ENCODE results near the gene RAPGEFL1.
"Not testable (repeated sequence)": the region's sequence is repeated elsewhere in the genome, so short reads cannot be mapped to it uniquely, and the experiment has no call there.

The RAPGEFL1 gene

DNA sequence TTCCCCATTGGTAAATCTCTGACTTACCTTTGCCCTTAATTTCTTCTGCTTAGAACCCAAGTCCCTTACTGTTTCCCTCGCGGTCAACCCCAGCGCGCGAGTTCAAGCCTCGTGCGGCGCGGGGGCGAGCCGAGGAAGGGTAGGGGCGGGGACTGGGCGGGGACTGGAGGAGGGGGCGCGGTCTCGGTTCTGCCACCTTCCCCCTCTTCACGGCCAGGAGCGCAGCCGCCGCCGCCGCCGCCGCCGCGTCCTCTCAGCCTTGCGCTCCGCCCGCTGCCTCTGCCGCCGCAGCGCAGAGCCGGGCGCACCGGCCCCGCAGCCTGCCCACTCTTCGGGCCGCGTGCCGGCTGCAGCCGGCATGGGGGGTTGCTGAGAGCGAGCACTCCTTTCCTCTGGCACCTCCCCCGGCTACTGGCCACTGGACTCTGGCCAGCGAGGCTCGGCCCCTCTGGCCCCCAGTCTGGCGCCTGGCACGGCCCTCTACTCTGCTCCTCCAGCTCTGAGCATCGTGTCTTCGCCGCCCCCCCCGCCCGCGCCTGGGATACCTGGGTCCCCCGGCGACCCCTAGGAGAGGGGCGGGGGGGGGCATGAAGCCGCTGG lies at the start of gene RAPGEFL1:
Gene RAPGEFL1 (plus strand): TSS at position 196 of the 600 bp plus-strand sequence. CDS start 392 bp downstream, at position 588.
- DNase-seq = peak in 36 of 56 donors; percentile 13 to 59 (median 38)

- no peak for DNase-seq
These were observed 47.8 kb upstream of the RAPGEFL1 start for GRCh38 chr17:40129498-40129897.

- peak in 3 of 56 donors; percentile 1 to 25 (median 3) for DNase-seq
These were observed 46.8 kb upstream of the RAPGEFL1 start for GRCh38 chr17:40130352-40131042.

- DNase-seq = no peak
These were observed 43.1 kb upstream of the RAPGEFL1 start for GRCh38 chr17:40134184-40134583.

GRCh38 chr17:40135817-40136216 lies 41.5 kb upstream of the RAPGEFL1 start:
- DNase-seq = no peak

DNA sequence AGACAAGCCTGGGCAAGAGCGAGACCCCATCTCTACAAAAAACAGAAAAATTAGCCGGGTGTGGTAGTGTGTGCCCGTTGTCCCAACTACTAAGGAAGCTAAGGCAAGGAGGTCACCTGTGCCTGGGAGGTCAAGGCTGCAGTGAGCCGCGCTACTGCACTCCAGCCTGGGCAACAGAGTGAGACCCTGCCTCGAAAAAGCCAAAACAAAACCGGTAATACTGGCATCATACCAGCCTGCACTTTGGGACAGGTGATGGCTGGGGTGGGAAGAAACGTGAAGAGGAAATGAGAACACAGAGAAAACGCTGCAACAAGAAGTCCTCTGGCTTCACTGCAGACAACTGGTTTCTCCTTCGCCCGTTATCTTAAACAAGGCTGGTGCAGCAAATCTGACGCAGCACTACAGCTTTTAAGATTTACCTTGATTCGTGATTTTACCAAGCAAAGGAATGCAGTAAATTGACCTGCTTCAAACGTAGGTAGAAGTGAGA lies 37.7 kb upstream of the RAPGEFL1 start:
- peak in 11 of 56 donors; percentile 10 to 51 (median 38) for DNase-seq

DNA sequence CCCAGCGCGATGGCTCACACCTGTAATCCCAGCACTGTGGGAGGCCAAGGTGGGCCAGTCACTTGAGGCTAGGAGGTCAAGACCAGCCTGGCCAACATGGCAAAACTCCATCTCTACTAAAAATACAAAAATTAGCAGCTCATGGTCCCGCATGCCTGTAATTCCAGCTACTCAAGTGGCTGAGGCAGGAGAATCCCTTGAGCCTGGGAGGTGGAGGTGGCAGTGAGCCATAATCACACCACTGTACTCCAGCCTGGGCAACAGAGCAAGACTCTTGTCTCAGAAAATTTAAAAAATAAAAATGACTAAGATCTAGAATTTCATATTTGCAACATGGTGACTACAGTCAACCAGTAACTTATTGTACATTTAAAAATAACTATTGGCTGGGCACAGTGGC lies 34.1 kb upstream of the RAPGEFL1 start:
- not testable (repeated sequence) for DNase-seq

GRCh38 chr17:40145476-40145875 lies 31.8 kb upstream of the RAPGEFL1 start:
- no peak for DNase-seq

DNA sequence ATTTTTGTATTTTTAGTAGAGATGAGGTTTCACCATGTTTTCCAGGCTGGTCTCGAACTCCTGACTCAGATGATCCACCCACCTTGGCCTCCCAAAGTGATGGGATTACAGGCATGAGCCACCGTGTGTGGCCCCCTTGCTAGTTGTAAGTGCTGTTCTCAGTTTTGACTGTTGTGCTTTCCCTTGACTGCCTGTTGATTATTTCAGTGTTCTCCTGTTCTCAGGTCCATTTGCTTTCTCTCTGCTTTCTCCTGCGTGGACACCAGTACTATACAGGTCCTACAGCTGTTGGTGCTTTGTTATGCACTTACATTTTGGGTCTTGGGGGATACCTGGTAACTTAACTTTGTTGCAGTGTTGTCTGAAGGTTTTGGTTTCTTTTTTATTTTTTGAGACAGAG lies 28.7 kb upstream of the RAPGEFL1 start:
- no peak for DNase-seq

- DNase-seq = no peak
These were observed 27.0 kb upstream of the RAPGEFL1 start for GRCh38 chr17:40150276-40150675.

- no peak for DNase-seq
These were observed 25.8 kb upstream of the RAPGEFL1 start for GRCh38 chr17:40151414-40151963.

DNA sequence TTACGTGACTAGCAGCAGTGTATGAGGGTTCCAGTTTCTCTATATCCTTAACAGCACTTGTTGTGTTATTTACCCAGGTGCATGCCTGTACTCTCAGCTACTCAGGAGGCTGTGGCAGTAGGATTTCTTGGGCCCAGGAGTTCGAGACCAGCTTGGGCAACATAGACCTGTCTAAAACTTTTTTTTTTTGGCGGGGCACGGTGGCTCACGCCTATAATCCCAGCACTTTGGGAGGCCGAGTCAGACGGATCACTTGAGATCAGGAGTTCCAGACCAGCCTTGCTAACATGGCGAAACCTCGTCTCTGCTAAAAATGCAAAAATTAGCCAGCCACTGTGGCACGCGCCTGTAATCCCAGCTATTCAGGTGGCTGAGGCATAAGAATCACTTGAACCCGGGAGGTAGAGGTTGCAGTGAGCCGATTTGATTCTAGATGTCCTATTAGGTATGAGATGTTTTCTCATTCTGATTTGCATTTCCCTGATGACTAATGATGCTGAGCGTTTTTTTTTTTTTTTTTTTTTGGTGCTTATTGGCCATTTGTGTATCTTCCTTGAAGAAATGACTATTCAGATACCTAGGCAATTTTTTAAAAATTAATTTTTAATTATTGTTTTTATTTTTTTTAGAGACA lies 23.6 kb upstream of the RAPGEFL1 start:
- DNase-seq = no peak

DNA sequence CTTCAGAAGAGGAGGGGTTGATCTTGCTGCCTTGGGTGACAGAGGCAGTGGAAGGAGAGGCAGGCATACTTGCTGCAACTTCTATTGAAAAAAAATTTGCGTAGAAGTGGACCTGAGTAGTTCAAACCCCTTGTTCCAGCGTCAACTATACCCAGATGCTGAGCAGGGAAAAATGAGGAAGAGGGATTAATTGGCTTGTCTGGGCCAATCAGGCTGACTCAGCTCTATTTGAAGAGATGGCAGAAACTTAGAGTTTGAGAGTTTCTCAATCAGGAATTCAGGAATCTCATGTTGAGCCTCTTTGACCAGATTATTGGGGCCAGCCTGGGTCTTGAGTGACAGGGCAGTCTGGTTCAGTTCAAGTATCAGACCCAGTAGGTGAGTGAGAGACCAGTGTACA lies 19.3 kb upstream of the RAPGEFL1 start:
- DNase-seq = no peak

GRCh38 chr17:40158438-40159013 lies 18.7 kb upstream of the RAPGEFL1 start:
- DNase-seq = no peak

DNA sequence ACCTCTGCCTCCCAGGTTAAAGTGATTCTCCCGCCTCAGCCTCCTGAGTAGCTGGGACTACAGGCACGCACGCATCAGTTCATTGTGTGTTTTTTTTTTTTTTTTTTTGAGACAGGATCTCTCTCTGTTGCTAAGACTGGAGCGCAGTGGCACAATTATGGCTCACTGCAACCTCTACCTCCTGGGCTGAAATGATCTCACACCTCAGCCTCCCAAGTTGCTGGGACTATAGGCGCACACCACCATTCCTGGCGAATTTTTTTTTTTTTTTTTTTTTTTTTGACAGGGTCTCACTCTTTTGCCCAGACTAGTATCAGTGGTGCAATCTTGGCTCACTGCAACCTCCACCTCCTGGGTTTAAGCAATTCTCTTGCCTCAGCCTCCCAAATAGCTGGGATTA lies 17.8 kb upstream of the RAPGEFL1 start:
- DNase-seq = no peak

DNA sequence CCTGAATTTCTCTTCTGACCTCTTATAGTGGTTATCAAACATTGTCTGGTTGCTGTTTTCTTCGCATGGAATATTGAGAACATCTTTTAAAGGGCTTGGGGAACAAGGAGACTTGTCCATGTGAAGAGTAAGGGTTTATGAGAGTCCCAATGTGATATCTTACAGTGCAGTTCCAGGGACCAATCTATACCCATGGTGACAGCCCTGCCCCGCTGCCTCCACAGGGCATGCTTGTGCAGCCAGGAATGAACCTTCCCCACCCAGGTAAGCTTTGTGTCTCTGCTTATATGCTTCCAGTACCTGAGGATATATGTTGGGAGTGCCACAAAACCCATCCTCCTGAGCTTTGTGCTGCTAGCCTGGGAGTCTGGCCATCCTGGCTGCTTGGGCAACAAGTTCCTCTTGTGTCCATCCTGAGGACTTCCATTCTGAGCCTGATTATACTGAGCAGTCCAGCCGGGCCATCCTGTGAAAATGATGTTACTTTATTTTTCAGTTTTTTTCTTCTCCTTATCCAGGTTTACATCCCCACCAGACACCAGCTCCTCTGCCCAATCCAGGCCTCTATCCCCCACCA lies 9.5 kb upstream of the RAPGEFL1 start:
- no peak for DNase-seq

DNA sequence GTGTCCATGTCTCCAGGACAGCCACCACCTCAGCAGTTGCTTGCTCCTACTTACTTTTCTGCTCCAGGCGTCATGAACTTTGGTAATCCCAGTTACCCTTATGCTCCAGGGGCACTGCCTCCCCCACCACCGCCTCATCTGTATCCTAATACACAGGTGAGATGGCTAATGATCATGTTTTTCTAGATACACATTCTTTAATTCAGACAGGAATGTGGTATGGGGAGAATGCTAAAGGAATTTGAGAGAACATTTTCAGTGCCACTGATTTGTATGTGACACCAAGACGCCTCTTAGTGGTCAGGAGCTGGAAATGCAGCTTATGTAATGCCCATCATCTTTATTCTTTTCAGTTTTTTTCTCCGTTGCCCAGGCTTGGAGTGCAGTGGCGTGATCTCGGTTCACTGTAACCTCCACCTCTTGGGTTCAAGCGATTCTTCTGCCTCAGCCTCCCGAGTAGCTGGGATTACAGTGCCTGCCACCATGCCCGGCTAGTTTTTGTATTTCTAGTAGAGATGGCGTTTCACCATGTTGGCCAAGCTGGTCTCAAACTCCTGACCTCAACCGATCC lies 8.9 kb upstream of the RAPGEFL1 start:
- DNase-seq = peak in 15 of 56 donors; percentile 8 to 60 (median 22)

DNA sequence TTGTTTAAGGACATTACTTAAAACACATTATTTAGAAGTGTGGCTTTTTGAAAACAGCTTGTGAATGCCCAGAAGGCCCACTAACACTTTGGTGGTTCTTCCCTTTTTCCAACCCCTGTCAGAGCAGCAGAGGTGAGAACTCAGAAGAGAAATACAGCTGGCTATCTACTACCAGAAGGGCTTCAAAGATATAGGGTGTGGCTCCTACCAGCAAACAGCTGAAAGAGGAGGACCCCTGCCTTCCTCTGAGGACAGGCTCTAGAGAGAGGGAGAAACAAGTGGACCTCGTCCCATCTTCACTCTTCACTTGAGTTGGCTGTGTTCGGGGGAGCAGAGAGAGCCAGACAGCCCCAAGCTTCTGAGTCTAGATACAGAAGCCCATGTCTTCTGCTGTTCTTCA lies 6.9 kb upstream of the RAPGEFL1 start:
- no peak for DNase-seq

DNA sequence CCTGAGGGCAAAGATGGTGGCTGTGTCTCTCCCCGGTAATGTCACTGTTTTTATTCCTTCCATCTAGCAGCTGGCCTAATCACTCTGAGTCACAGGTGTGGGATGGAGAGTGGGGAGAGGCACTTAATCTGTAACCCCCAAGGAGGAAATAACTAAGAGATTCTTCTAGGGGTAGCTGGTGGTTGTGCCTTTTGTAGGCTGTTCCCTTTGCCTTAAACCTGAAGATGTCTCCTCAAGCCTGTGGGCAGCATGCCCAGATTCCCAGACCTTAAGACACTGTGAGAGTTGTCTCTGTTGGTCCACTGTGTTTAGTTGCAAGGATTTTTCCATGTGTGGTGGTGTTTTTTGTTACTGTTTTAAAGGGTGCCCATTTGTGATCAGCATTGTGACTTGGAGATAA lies 5.5 kb upstream of the RAPGEFL1 start:
- no peak for DNase-seq

GRCh38 chr17:40173091-40173777 lies 4.0 kb upstream of the RAPGEFL1 start:
- DNase-seq = no peak

DNA sequence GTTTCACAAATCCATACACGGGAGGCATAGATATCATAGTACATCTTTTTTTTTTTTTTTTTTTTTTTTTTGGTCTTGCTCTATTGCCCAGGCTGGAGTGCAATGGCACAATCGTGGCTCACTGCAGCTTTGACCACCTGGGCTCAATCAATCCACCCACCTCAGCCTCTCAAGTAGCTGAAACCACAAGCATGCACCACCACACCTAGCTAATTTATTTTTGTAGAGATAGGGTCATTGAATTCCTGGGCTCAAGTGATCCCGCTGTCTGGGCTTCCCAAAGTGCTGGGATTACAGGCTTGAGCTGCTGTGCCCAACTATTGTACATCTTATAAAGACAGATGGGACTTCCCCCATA lies 3.5 kb upstream of the RAPGEFL1 start:
- no peak for DNase-seq
